Keratinocyte (primary cell): ENCODE results near the gene ILKAP.

Experiments used
- EZH2 ChIP-seq: IDR thresholded peaks from one replicate; pipeline ENCODE4 v1.6.1; 2012; ENCODE audit warnings: inconsistent platforms, mild to moderate bottlenecking, low read length, moderate library complexity
- TF ChIP-seq, protein P1 (sequence below), 3 experiments: IDR thresholded peaks in 1 of 3; conservative IDR thresholded peaks in 1 of 3; optimal IDR thresholded peaks in 1 of 3; 2 replicates in 2 of 3; 3 replicates in 1 of 3; pipeline versions ENCODE3 to v1.5.1; 2011; ENCODE audit warnings: low read length in 3 of 3, mild to moderate bottlenecking in 3 of 3, moderate library complexity in 2 of 3, control low read depth in 1 of 3, inconsistent platforms in 1 of 3; ENCODE audit not compliant: insufficient read depth in 2 of 3; ENCODE audit errors: extremely low read depth in 1 of 3

DNA sequence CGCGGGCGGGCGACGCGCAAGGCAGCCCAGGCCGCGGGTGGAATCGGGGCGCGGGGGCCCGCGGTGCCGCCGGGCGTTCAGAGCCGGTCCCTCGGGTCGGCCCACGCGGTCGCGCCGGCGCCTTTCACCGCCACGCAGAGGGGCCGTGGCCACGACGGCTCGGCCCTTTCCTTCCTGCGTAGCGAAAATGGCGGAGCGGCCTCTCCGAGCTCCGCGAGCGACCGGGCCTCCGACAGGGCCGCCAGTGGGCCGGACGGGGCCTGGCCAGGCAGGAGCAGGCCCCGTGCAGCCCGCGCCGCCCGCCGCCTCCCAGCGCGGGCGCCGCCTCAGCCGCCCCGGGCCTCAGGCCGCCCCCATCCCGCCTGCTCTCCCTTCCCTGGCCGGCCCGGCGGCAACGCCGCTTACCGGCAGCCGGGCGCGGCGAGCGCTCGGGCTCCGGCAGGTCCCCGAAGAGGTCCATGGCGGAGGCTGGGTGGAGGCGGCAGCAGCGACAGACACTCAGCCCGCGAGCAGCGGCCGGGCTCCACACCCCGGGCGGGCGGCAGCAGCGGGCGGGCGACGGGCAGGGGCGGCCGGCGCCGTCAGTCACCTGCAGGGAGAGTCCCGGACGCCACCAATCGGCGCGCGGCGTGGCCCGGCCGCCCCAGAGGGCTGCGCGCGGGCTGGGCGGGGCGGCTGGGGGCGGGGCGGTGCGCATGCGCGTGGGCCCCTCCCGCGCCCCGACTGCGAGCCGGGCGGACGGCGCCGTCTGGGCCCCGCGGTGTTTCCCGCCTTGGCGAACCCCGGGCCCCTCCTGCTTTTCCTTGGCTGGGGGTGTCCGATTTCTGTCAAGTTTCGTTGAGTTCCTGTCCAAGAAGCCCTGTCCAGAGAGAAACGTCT lies at the start of gene ILKAP:
- TF ChIP-seq, protein P1, sequence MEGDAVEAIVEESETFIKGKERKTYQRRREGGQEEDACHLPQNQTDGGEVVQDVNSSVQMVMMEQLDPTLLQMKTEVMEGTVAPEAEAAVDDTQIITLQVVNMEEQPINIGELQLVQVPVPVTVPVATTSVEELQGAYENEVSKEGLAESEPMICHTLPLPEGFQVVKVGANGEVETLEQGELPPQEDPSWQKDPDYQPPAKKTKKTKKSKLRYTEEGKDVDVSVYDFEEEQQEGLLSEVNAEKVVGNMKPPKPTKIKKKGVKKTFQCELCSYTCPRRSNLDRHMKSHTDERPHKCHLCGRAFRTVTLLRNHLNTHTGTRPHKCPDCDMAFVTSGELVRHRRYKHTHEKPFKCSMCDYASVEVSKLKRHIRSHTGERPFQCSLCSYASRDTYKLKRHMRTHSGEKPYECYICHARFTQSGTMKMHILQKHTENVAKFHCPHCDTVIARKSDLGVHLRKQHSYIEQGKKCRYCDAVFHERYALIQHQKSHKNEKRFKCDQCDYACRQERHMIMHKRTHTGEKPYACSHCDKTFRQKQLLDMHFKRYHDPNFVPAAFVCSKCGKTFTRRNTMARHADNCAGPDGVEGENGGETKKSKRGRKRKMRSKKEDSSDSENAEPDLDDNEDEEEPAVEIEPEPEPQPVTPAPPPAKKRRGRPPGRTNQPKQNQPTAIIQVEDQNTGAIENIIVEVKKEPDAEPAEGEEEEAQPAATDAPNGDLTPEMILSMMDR (optimal IDR thresholded peaks at IDR 0.05 in 1 of 3, IDR thresholded peaks at IDR 0.05 in 1 of 3, conservative IDR thresholded peaks at IDR 0.05 in 1 of 3; ENCODE audit: extremely low read depth in 1 of 3, insufficient read depth in 2 of 3, low read length in 3 of 3) = no peak
- no peak for TF ChIP-seq EZH2
